GM19467 (cell line): ENCODE data around the gene CCDC24.

Experiments
- ATAC-seq: cut with Tn5 transposase; IDR thresholded peaks from one replicate; pipeline ENCODE4 v1.9.1; 2021; ENCODE audit warnings: mild to moderate bottlenecking, moderate library complexity; ENCODE audit not compliant: unreplicated experiment

CCDC24 gene

GRCh38 chr1:43963006-43963405 is 28.4 kb upstream of the CCDC24 start:
- ATAC-seq: no peak

DNA sequence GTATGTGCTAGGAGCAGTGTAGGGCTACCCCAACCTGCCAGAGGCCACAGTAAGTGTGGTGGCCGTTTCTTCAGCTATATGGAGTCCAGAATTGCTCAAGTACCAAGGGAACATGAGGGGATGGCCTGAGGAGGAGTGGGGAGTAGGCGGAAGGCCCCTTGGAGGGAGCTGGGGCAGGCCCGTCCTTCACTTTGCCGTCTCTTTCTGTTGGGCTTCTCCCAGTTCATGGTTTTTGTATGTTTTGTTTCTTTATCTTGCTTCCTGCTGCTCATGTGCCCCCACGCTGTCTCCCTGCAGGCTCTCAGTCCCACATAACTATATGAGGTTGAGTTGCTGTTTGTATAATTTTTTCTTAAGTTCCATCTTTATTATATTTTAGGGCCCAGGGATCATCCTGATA is 27.5 kb upstream of the CCDC24 start:
- ATAC-seq: no peak

GRCh38 chr1:43965316-43965715 is 26.1 kb upstream of the CCDC24 start:
- ATAC-seq: no peak

- ATAC-seq: no peak
Observed at GRCh38 chr1:43968348-43968948, 23.0 kb upstream of the CCDC24 start.

DNA sequence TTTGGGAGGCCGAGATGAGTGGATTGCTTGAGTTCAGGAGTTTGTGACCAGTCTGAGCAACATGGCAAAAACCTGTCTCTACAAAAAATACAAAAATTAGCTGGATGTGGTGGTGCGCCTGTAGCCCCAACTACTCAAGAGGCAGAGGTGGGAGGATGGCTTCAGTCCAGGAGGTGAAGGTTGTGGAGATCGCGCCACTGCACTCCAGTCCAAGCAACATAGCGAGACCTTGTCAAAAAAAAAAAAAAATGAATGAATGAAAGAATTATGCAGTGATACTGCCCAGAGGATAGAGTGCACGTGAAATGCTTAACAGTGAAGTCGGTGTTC is 22.0 kb upstream of the CCDC24 start:
- ATAC-seq: no peak

GRCh38 chr1:43969746-43970466 is 21.5 kb upstream of the CCDC24 start, which contains the start of gene DPH2:
TSS of gene DPH2 (plus strand) at chr1:43970010. CDS start at chr1:43970176, 166 bp downstream.
- peak; percentile 75 for ATAC-seq

DNA sequence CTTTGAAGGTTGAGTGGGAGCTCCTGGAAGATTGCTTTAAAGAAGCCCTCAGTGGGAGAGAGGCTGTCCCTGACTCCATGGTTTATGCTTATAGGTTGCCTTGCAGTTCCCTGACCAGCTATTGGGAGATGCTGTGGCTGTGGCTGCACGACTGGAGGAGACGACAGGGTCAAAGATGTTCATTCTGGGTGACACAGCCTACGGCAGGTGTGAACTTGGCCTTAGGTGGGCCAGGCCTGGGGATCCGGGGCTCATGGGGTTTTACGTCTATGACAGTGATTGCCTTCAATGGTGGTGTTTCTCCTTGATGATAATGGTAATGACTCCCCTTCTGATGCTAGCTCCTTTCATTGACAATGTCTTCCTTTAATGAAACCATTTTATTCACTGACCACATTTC is 20.9 kb upstream of the CCDC24 start:
- no peak for ATAC-seq

- ATAC-seq: no peak
Observed at GRCh38 chr1:43970911-43971310, 20.5 kb upstream of the CCDC24 start.

DNA sequence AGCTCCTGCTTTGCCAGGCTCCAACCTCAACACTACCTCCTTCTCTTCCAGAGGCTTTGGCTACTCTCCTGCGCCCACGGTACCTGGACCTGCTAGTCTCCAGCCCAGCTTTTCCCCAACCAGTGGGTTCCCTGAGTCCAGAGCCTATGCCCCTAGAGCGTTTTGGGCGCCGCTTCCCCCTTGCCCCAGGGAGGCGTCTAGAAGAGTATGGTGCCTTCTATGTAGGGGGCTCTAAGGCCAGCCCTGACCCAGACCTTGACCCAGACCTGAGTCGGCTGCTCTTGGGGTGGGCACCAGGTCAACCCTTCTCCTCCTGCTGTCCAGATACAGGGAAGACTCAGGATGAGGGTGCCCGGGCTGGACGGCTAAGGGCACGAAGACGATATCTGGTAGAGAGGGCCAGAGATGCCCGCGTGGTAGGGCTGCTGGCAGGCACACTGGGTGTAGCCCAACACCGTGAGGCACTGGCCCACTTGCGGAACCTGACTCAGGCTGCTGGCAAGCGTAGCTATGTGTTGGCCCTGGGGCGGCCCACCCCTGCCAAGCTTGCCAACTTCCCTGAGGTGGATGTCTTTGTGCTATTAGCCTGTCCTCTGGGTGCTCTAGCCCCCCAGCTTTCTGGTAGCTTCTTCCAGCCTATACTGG is 19.9 kb upstream of the CCDC24 start:
- no peak for ATAC-seq

GRCh38 chr1:43973981-43974442 is 17.4 kb upstream of the CCDC24 start:
- ATAC-seq: no peak

GRCh38 chr1:43974443-43975248 is 16.8 kb upstream of the CCDC24 start, which contains the start of gene ATP6V0B:
TSS of gene ATP6V0B (plus strand) at chr1:43974960. CDS start at chr1:43975041, 81 bp downstream.
- ATAC-seq: peak; percentile 53

DNA sequence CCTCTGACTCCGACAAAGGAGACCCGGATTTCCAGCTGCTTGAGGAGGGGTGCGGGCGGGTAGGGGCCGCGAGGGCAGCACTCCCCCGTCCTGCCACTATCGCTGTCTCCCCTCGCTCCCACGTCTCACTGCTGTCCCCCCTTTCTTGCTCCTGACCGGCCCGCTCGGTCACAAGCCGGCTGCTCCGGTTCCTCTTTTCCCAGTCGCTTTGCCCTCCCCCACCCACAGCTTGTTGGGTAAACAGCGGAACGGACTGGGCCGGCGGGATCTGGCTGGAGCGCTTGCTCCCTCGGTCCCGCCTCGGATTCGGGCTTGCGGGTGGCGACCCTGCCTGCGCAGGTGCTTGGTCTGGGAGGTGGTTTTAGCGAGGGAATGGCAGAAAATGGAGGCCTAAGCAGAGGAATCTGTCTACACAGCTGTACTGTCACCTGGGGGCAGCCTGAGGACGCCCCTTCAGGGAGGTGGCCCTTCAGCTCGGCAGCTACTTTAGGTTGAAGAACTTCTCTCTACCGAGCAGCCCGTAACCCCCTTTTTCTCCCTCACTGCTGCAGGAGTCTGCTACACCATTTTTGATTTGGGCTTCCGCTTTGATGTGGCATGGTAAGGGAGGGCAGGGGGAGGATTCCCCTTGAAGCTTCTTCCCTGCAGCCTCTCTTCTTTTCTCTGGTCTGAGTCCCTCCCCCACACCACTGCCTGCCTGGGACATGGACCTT is 16.0 kb upstream of the CCDC24 start:
- no peak for ATAC-seq

DNA sequence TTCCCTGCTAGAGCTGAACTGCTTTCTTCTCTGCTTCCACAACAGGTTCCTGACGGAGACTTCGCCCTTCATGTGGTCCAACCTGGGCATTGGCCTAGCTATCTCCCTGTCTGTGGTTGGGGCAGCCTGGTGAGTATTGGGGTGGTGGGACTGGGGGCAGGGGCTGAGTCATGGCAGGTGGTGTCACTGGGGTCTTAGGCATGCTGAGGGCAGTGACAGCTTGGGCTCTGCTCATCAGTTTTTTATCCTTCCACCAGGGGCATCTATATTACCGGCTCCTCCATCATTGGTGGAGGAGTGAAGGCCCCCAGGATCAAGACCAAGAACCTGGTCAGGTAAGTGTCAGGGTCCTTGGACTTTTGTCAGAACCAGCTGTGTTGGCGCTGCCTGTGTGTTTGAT is 15.4 kb upstream of the CCDC24 start:
- no peak for ATAC-seq

GRCh38 chr1:43976890-43977289 is 14.5 kb upstream of the CCDC24 start:
- ATAC-seq: no peak

DNA sequence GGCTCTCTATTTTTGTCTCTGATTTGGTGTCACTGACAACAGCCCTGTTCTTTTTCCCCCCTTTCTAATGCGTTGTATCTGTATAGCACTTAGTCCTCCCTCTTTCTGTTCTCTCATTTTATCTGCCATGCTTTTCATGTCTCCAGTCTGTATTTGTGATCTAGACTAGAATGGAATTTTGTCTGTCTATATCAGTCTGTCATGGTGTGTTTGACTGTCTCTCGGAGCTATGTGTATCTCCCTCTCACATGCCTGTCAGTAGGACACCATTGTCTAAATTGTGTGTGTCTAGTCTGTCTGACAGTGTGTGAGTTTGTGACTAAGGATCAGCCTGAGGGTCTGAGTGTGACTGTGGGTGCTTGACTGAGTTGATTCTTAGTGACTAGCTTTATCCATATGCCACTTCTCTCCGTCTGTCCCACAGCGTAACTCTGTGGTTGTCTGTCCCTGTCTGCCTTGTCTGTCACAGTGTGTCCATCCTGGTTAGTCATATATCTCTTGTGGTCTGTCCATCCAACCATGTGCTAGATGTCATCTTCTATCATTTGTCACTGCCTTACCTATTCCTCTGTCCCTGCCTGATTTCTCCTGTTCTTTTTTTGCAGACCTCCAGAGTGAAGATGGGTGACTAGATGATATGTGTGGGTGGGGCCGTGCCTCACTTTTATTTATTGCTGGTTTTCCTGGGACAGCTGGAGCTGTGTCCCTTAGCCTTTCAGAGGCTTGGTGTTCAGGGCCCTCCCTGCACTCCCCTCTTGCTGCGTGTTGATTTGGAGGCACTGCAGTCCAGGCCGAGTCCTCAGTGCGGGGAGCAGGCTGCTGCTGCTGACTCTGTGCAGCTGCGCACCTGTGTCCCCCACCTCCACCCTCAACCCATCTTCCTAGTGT is 13.8 kb upstream of the CCDC24 start:
- no peak for ATAC-seq

GRCh38 chr1:43978264-43978550 is 13.2 kb upstream of the CCDC24 start:
- no peak for ATAC-seq

DNA sequence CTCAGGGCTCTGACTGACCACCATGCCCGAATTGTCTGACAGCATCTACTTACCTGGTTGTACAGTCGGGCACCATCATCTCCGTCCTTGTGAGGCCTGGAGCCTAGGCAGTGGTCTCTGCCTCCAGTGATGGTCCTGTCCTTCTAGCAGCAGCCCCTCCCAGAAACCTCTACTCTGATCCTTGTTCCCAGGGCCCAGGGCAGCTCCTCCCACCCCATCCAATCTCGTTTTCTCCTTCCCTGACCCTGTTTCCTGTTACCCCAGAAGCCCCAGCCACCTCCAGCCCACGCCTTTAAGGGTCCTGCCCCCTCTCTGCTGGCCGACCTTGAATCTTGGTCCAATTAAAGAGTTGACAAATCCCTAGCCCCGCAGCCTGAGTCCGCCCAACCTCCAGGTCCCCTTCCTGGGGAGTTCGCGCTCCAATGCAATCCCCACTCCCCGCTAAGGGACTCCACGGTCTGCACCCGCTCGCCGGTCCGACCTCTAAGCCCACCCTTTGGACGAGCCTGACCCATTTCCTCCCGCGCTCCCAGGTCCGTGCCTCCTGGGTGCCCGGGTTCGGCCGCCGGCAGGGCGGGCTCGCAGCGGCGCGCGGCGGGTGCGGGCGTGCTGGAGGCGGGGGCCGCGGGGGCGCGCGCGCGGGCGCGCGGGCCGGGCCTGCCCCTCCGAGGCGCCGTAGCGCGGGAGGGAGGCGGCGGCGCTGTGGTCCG is 12.7 kb upstream of the CCDC24 start, which contains the start of gene B4GALT2:
Gene B4GALT2 (plus strand): TSS at position 660 of the 710 bp plus-strand sequence. CDS start 1,951 bp downstream, outside the sequence.
- ATAC-seq: no peak

- no peak for ATAC-seq
Observed at GRCh38 chr1:43979261-43979527, 12.2 kb upstream of the CCDC24 start.

DNA sequence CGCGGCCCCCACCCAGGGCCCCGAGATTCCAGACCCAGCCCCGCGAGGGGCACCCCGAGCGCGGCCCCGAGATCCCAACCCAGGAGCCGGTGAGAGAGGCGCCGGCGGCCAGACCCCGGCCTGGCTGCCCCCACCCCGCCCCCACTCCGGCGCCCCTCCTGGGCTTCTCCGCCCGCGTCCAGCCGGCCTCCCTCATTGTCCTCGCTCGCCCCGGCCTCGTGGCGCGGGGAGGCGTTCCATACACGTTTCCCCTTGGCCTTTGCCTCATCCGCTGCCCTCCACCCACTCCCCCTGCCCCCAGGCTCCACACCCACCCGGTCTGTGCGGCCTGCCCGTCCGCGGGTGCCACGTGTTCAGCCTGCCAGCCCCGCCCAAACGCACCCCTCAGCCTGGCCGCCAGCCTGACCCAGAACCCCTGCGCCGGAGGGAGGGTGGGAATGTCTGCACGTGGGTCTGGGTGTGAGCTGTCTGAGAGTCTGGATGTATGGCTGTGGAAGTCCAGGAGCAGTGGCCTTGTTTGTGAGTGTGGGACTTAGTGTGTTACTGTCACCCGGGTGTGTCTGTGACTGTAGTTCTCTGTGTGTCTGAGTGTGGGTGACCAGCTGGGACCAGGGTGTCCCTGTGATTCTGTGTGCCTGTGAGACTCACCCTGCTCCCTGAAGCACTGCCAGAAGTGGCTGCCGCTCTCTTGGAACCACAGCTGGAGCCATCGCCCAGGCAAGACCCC is 11.7 kb upstream of the CCDC24 start:
- no peak for ATAC-seq
